Ishikawa (cell line): Measurements from ENCODE around the gene SYNE3.

Experiments
- CEBPB ChIP-seq: IDR thresholded peaks from 2 replicates; pipeline ENCODE4 v1.6.1; 2012
- EP300 ChIP-seq: IDR thresholded peaks from 2 replicates; pipeline ENCODE4 v1.6.1; 2012; ENCODE audit warnings: borderline replicate concordance
- FOXM1 ChIP-seq: IDR thresholded peaks from 2 replicates; pipeline ENCODE4 v1.6.1; 2012; ENCODE audit warnings: low read depth, borderline replicate concordance
- MAX ChIP-seq: IDR thresholded peaks from 2 replicates; pipeline ENCODE4 v1.6.1; 2012
- NFIC ChIP-seq: IDR thresholded peaks from 2 replicates; pipeline ENCODE4 v1.6.1; 2012
- RAD21 ChIP-seq: IDR thresholded peaks from 2 replicates; pipeline ENCODE4 v1.6.1; 2012; ENCODE audit warnings: low read depth
- REST ChIP-seq: IDR thresholded peaks from 2 replicates; pipeline ENCODE4 v1.6.1; 2012; ENCODE audit warnings: low read depth, mild to moderate bottlenecking
- TAF1 ChIP-seq: IDR thresholded peaks from 2 replicates; pipeline ENCODE4 v1.6.1; 2012; ENCODE audit warnings: low read depth, mild to moderate bottlenecking
- TCF12 ChIP-seq: IDR thresholded peaks from 2 replicates; pipeline ENCODE4 v1.6.1; 2012; ENCODE audit warnings: low read depth
- TEAD4 ChIP-seq: IDR thresholded peaks from 2 replicates; pipeline ENCODE4 v1.6.1; 2012
- USF1 ChIP-seq: IDR thresholded peaks from 2 replicates; pipeline ENCODE4 v1.6.1; 2012
- YY1 ChIP-seq: IDR thresholded peaks from 2 replicates; pipeline ENCODE4 v1.6.1; 2012; ENCODE audit warnings: low read depth

GRCh38 chr14:95545515-95546168 lies 29.2 kb upstream of the SYNE3 start:
- TF ChIP-seq REST: no peak
- no peak for TF ChIP-seq EP300
- TF ChIP-seq MAX: no peak
- no peak for TF ChIP-seq RAD21
- no peak for TF ChIP-seq TAF1
- TF ChIP-seq FOXM1: no peak
- TF ChIP-seq YY1: no peak
- TF ChIP-seq TCF12: no peak
- no peak for TF ChIP-seq TEAD4
- TF ChIP-seq NFIC: no peak
- TF ChIP-seq CEBPB: no peak
- no peak for TF ChIP-seq USF1
